ENCODE measurements around the gene AKR1A1.
"Not testable (repeated sequence)": the region's sequence is repeated elsewhere in the genome, so short reads cannot be mapped to it uniquely, and the experiment has no call there.

Gene AKR1A1

GRCh38 chr1:45567911-45568310 is 17.3 kb downstream of the AKR1A1 start:
- in situ Hi-C loops (cut with HindIII; ENCODE audit: low sequenced_read_pairs): no loop called here

- in situ Hi-C loops (cut with HindIII; ENCODE audit: low sequenced_read_pairs): no loop called here
Observed at GRCh38 chr1:45568421-45568820, 17.8 kb downstream of the AKR1A1 start.

GRCh38 chr1:45569571-45569961 is 18.9 kb downstream of the AKR1A1 start:
- in situ Hi-C loops (cut with HindIII; ENCODE audit: low sequenced_read_pairs): no loop called here

GRCh38 chr1:45569962-45570581 is 19.4 kb downstream of the AKR1A1 start:
- in situ Hi-C loops (cut with HindIII; ENCODE audit: low sequenced_read_pairs): loop anchor here (5.0 kb wide), 1 partner anchor 58 kb away; no protein-coding TSS in a partner anchor

GRCh38 chr1:45570631-45571030 is 20.0 kb downstream of the AKR1A1 start:
- in situ Hi-C loops (cut with HindIII; ENCODE audit: low sequenced_read_pairs): loop anchor here (5.0 kb wide), 1 partner anchor 58 kb away; no protein-coding TSS in a partner anchor

- in situ Hi-C loops (cut with HindIII; ENCODE audit: low sequenced_read_pairs): loop anchor here (5.0 kb wide), 1 partner anchor 61 kb away; no protein-coding TSS in a partner anchor
Observed at GRCh38 chr1:45573231-45573804, 22.7 kb downstream of the AKR1A1 start.

- in situ Hi-C loops (cut with HindIII; ENCODE audit: low sequenced_read_pairs): loop anchor here (5.0 kb wide), 1 partner anchor 62 kb away; no protein-coding TSS in a partner anchor
Observed at GRCh38 chr1:45574105-45574626, 23.5 kb downstream of the AKR1A1 start.

- in situ Hi-C loops (cut with HindIII; ENCODE audit: low sequenced_read_pairs): no loop called here
Observed at GRCh38 chr1:45583264-45583665, 32.6 kb downstream of the AKR1A1 start.

GRCh38 chr1:45583666-45584350 is 33.2 kb downstream of the AKR1A1 start, which contains the start of gene NASP:
TSS of gene NASP (plus strand) at chr1:45584041. CDS start at chr1:45584147, 106 bp downstream.
- in situ Hi-C loops (cut with HindIII; ENCODE audit: low sequenced_read_pairs): no loop called here

- in situ Hi-C loops (cut with HindIII; ENCODE audit: low sequenced_read_pairs): no loop called here
Observed at GRCh38 chr1:45584351-45585109, 33.9 kb downstream of the AKR1A1 start.

GRCh38 chr1:45585110-45585426 is 34.4 kb downstream of the AKR1A1 start:
- in situ Hi-C loops (cut with HindIII; ENCODE audit: low sequenced_read_pairs): no loop called here

GRCh38 chr1:45585496-45586075 is 35.0 kb downstream of the AKR1A1 start:
- in situ Hi-C loops (cut with HindIII; ENCODE audit: low sequenced_read_pairs): no loop called here

- in situ Hi-C loops (cut with HindIII; ENCODE audit: low sequenced_read_pairs): no loop called here
Observed at GRCh38 chr1:45586769-45587168, 36.1 kb downstream of the AKR1A1 start.

- in situ Hi-C loops (cut with HindIII; ENCODE audit: low sequenced_read_pairs): no loop called here
Observed at GRCh38 chr1:45589861-45590260, 39.2 kb downstream of the AKR1A1 start.

GRCh38 chr1:45594412-45594811 is 43.8 kb downstream of the AKR1A1 start:
- in situ Hi-C loops (cut with HindIII; ENCODE audit: low sequenced_read_pairs): no loop called here

GRCh38 chr1:45596765-45597164 is 46.1 kb downstream of the AKR1A1 start:
- in situ Hi-C loops (cut with HindIII; ENCODE audit: low sequenced_read_pairs): not testable (repeated sequence)

- in situ Hi-C loops (cut with HindIII; ENCODE audit: low sequenced_read_pairs): no loop called here
Observed at GRCh38 chr1:45604239-45604638, 53.6 kb downstream of the AKR1A1 start.

GRCh38 chr1:45607404-45608074 is 56.9 kb downstream of the AKR1A1 start:
- in situ Hi-C loops (cut with HindIII; ENCODE audit: low sequenced_read_pairs): no loop called here

GRCh38 chr1:45608175-45609156 is 57.8 kb downstream of the AKR1A1 start:
- in situ Hi-C loops (cut with HindIII; ENCODE audit: low sequenced_read_pairs): no loop called here
